SIG-M5 treated with dmso at 0.1 percent for 504 hours (cell line): ENCODE results near the gene RNF111.
"Not testable (repeated sequence)": the region's sequence is repeated elsewhere in the genome, so short reads cannot be mapped to it uniquely, and the experiment has no call there.

ENCODE experiments used
- DNase-seq: peaks from one replicate; lab custom pipeline; 2025; ENCODE audit not compliant: unreplicated experiment; lab: John Stamatoyannopoulos, UW

Gene RNF111

DNA sequence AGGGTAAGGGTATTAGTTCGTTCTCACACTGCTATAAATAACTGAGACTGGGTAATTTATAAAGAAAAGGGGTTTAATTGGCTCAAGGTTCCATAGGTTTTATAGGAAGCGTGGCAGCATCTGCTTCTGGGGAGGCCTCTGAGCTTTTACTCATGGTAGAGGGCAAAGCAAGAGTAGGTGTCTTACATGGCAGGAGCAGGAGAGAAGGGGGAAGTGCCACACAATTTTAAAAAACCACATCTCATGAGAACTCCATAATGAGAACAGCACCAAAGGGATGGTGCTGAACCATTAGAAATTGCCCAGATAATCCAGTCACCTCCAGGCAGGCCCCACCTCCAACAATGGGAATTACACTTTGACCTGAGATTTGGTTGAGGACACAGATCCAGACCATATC, 12.2 kb downstream of the RNF111 start:
- no peak for DNase-seq

- DNase-seq = not testable (repeated sequence)
Observed at GRCh38 chr15:59000251-59000650, 12.8 kb downstream of the RNF111 start.

GRCh38 chr15:59001946-59002345, 14.5 kb downstream of the RNF111 start:
- no peak for DNase-seq

DNA sequence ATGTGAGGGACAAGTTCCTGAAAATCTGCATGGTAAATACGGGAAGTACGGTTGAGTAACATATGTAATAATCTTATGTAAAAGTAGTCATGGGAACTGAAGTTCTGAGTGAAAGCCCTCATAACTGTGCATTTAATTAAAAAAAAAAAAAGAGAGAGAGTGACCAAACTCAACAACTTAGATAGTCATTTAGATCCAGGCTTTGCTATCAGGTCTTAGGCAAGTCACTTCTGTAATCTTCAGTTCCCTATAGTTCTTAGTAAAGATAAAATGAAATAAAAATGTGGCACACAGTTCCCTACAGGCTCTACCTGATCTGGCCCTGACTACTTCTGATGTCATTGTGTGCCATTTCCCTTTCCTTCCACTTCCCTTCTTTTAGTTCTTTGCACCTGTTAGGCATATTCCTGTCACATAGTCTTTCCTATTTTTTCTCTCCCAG, 15.0 kb downstream of the RNF111 start:
- DNase-seq = peak; percentile 83

DNA sequence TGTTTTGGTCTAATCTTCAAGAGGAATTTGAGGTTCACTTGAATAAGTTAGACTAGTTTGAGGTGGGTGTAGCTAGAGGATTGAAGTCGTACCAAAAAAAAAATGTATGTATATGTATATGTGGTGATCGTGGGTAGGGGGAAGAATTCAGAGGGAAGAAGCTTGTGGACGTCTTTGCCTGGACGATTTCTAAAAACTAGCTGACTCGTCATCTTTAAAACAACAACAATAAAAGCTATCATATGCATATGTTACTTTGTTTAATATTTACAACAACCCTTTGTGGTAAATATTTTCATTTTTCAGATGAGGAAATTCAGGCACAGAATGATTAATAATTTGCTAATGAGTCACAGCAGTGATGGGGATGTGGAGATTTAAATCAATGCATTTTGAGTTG, 18.1 kb downstream of the RNF111 start:
- no peak for DNase-seq

DNA sequence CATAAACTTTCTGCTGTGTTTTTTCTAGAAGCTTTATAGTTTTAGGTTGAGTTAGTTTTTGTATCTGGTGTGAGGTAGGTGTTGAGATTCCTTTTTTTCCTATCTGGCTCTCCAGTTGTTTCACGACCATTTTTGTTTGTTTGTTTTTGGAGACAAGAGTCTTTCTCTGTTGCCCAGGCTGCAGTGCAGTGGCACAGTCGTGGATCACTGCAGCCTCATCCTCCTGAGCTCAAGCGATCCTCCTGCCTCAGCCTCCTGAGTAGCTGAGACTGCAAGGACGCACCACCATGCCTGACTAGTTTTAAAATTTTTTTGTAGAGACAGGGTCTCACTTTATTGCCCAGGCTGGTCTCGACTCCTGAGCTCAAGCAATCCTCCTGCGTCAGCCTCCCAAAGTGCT, 20.6 kb downstream of the RNF111 start:
- DNase-seq = no peak

DNA sequence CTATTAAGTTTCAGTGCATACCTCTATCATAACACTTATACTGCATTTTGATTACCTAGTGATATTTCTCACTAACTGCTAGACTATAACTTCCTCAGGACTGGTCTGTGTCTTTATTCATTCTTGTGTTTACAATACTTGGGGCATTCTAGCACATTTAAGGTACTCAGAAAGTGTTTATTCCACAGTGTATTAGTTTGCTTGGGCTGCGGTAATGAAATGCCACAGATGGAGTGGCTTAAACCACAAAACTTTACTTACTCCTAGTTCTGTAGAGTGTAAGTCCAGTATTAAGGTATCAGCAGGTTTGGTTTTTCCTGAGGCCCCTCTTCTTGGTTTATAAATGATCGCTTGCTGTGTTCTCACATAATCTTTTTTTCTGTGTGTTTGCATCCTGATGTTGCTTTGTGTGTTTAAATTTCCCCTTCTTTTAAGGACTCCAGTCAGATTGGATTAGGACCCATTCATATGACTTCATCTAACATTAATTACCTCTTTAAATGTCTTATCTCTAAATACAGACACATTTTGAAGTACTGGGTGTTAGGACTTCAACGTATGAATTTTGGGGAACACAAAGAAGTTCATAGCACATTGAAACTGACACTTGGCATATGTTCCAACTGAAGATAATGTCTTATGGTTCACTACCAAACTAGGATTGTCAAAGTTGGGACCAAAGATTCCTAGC, 23.9 kb downstream of the RNF111 start:
- DNase-seq = no peak

DNA sequence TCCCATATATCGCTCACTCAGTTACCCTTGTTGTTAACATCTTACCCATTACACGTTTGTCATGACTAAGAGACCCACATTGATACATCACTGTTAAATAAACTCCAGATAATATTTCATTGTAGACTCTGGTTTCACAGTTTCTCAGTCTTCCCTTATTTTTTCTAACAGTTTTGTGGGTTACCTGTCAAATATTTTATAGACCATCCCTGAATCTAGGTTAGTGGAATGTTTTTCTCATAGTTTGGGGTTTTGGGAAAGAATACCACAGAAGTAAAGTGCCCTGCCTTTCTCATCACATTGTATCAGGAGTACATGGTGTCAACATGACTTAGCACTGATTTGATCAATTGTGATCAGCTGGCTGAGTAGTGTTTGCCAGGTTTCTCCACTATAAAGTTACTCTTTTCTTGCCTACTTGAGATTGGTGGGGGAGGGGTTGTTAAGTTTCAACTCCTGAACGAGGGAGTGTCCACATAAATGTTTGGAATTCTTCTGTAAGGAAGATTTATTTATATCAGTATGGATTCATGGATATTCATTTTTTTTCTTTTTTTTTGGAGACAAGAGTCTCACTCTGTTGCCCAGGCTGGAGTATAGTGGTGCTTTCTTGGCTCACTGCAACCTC, 25.9 kb downstream of the RNF111 start:
- no peak for DNase-seq

- no peak for DNase-seq
Observed at GRCh38 chr15:59014068-59014467, 26.6 kb downstream of the RNF111 start.

DNA sequence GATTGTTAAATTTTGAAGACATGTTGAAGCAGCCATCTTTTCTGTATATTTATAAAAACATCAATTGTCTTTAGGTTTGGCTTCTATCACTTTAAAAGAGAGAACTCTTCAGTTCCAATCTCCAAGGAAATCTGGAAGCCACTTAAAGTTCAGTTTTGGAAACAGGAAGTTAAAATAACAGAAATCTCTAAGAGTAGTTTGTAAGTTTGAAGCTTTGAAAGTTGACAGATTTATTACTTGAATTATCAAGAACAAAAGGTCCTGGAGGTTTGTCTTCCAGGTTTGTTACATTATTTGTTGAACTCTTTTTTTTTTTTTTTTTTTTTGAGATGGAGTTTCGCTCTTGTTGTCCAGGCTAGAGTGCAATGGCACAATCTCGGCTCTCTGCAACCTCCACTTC, 30.0 kb downstream of the RNF111 start:
- no peak for DNase-seq

DNA sequence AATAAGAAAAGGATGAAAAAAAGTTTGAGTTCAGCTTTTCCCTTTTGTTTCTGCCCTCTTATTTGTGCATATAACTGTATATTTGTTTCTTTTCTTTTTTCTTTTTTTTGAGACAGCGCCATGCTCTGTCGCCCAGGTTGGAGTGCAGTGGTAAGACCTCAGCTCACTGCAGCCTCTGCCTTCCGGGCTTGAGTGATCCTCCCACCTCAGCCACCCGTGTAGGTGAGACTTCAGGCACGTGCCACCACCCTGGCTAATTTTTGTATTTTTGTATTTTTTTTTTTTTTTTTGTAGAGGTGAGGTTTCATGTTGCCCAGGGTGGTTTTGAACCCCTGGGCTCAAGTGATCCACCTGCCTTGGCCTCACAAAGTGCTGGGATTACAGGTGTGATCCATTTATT, 31.4 kb downstream of the RNF111 start:
- DNase-seq = no peak

DNA sequence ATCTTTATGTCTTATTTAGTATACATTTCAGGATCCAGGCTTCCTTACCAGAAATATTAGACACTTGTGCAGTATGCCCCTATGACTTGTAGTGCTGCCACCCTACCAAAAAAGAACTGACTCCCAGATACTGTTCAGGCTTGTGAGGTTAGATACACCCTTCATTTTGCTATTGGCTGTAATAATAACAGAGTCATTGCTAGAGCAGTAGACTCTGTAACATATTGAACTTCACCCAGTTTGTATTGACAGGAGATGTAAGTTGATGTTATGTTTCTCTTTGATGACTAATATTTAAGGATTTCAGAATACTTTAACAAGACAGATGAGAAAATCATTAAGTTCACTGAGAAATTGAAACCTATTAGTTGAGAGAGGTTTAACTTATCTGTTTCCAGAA, 32.9 kb downstream of the RNF111 start:
- DNase-seq = no peak

DNA sequence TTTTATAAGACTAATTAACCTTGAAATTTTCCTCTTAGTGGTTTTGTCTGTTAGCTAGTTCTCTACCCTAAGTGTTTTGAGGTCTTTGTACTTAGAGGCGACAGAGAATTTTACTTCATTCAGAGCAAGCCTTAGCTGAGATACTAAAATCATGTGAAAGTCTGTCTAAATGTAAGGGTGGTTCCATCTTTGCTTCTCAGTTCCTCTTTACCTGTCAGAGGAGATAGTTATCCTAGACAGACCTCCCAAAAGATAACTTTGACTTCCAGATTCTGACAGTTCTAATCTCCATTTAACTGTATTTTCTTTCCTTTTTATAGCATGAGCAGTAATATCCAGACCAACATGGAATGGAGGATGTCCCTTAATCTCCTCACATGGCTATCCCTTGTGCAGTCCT, 34.7 kb downstream of the RNF111 start:
- DNase-seq = no peak

- DNase-seq = no peak
Observed at GRCh38 chr15:59026207-59026606, 38.7 kb downstream of the RNF111 start.

DNA sequence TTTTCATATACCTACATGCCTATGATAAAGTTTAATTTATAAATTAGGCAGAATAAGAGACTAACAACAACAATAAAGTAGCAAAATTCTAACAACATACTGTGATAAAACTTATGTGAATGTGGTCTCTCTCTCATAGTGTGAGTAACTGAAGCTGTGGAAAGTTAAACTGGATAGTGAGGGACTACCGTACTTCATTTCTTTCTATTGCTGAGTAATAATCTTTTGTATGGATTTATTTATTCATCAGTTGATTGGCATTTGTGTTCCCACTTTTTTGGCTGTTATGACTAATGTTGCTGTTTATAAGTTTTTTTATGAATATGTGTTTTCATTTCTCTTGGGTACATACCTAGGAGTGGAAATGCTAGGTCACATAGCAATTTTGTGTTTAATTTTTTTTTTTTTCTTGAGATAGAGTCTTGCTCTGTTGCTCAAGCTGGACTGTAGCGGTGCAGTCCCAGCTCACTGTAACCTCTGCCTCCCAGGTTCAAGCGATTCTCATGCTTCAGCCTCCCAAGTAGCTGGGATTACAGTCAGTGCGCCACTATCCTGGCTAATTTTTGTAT, 41.0 kb downstream of the RNF111 start:
- no peak for DNase-seq

DNA sequence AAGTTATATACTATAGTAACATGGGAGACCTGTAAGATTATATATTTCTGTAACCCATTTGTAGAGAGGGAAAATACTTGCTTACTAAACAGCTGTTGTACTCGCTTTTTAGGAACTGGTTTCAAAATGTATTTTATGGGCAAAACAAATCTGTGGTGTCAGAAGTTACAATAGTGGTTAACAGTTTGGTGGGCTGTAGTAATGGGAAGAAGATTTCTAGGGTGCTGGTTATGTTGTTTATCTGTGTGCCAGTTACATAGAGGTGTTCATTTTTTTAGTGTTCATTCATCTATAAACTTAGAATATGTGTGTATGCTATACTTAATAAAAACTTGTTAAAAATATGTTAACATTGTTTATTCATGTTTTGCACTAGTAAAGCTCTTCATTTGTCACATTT, 42.1 kb downstream of the RNF111 start:
- no peak for DNase-seq

GRCh38 chr15:59035201-59035600, 47.7 kb downstream of the RNF111 start:
- DNase-seq = no peak

- no peak for DNase-seq
Observed at GRCh38 chr15:59039225-59039624, 51.8 kb downstream of the RNF111 start.

GRCh38 chr15:59042041-59042440, 54.6 kb downstream of the RNF111 start:
- no peak for DNase-seq

DNA sequence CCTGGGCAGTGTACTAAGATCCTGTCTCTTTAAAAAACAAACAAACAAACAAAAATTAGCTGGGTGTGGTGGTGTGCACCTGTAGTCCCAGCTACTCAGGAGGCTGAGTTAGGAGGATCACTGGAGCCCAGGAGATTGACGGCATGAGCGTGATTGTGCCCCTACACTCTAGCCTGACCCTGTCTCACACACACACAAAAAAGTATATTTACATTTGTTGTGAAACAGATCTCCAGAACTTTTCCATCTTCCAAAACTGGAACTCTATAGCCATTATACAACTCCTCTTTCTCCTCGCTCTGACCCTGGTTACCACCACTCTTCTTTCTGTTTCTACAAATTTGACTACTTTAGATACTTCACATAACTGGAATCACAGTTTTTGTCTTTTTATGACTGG, 61.4 kb downstream of the RNF111 start:
- no peak for DNase-seq

DNA sequence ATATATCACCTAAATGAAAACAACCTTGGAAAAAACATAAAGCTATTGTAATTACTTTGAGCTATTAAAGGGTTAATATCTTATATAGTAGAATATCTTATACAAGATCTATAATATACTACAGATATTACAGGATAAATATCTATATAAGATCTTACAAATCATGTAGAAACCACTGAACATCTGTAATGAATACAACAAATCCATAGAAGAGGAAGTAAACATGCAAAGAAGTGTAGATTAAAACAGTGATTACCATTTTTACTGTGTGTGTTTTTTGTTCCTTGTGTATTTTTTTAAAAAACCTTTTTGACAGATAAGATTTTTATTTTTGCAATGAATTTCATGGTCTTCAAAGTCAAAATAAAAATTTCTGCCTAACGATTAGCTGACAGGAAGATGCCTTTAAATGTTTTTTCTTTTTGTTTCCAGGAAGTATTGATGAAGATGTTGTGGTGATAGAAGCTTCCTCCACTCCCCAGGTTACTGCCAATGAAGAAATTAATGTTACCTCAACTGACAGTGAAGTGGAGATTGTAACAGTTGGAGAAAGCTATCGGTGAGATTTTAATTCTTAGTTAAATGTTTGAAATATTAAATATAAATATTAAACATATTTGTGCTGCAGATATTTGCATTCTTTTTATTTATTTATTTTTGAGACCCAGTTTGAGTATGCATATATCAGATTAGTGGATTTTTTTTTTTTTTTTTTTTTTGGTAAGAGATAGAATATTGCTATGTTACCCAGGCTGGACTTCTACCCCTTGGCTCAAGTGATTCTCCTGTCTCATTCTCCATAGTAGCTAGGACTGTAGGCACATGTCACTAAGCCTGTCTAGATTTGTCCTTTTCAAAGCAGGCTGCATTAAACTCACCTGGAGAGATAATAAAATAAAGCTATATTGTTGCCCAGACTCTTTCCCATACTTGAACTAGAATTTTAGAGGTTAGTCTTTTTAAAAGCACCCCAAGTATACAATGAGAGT, 64.7 kb downstream of the RNF111 start:
- no peak for DNase-seq
